H9 (cell line): ENCODE measurements around the gene MDH2. TPM values are rescaled to one million over a fixed set of nuclear protein-coding genes. Genes with fewer than 3 reads are reported as not detected.

Source experiments
- DNase-seq: peaks from one replicate; pipeline ENCODE4 v3.0.0-alpha.2; 2017
- H2AFZ ChIP-seq: one replicate; pipeline ENCODE4 v1.6.1; 2013; ENCODE audit warnings: mild to moderate bottlenecking, low read length, control low read depth, moderate library complexity
- H2AK5ac ChIP-seq: 2 replicates; pipeline ENCODE4 v1.6.1; 2013; ENCODE audit warnings: low read length, control low read depth, mixed read lengths; ENCODE audit not compliant: insufficient read length
- H2BK120ac ChIP-seq: one replicate; pipeline ENCODE4 v1.6.1; 2013; ENCODE audit warnings: low read depth, mild to moderate bottlenecking, low read length, control low read depth, inconsistent platforms; ENCODE audit not compliant: poor library complexity, severe bottlenecking
- H2BK12ac ChIP-seq: 2 replicates; pipeline ENCODE4 v1.6.1; 2013; ENCODE audit warnings: low read length, control low read depth, mixed read lengths, low read depth; ENCODE audit not compliant: insufficient read length
- H2BK15ac ChIP-seq: 2 replicates; pipeline ENCODE4 v1.6.1; 2013; ENCODE audit warnings: low read depth, low read length, control low read depth
- H2BK20ac ChIP-seq: one replicate; pipeline ENCODE4 v1.6.1; 2013; ENCODE audit warnings: low read depth, mild to moderate bottlenecking, low read length, control low read depth, inconsistent platforms; ENCODE audit not compliant: poor library complexity, severe bottlenecking
- H2BK5ac ChIP-seq: 2 replicates; pipeline ENCODE4 v1.6.1; 2013; ENCODE audit warnings: low read length, control low read depth, mixed read lengths; ENCODE audit not compliant: insufficient read length
- H3K14ac ChIP-seq: 2 replicates; pipeline ENCODE4 v1.6.1; 2013; ENCODE audit warnings: low read length, control low read depth; ENCODE audit not compliant: insufficient read depth
- H3K18ac ChIP-seq: 2 replicates; pipeline ENCODE4 v1.6.1; 2013; ENCODE audit warnings: low read depth, mild to moderate bottlenecking, mixed read lengths, low read length, control low read depth; ENCODE audit not compliant: insufficient read length
- H3K23ac ChIP-seq: 2 replicates; pipeline ENCODE4 v1.6.1; 2013; ENCODE audit warnings: low read length, control low read depth, mixed read lengths, low read depth; ENCODE audit not compliant: insufficient read length
- H3K23me2 ChIP-seq: 2 replicates; pipeline ENCODE4 v1.6.1; 2013; ENCODE audit warnings: low read depth, mild to moderate bottlenecking, mixed read lengths, low read length, control low read depth; ENCODE audit not compliant: insufficient read length, poor library complexity, severe bottlenecking
- H3K27ac ChIP-seq: 2 replicates; pipeline ENCODE4 v1.5.1; 2013; ENCODE audit warnings: low read length, control low read depth, mixed read lengths, low read depth; ENCODE audit not compliant: insufficient read length
- H3K27me3 ChIP-seq: 2 replicates; pipeline ENCODE4 v1.6.1; 2013; ENCODE audit warnings: low read length, control low read depth, inconsistent platforms; ENCODE audit not compliant: insufficient read depth
- H3K4ac ChIP-seq: 2 replicates; pipeline ENCODE4 v1.6.1; 2013; ENCODE audit warnings: low read depth, mild to moderate bottlenecking, control low read depth, inconsistent platforms, low read length, moderate library complexity
- H3K4me1 ChIP-seq: 2 replicates; pipeline ENCODE4 v1.6.1; 2013; ENCODE audit warnings: low read length, control low read depth, inconsistent platforms; ENCODE audit not compliant: insufficient read depth
- H3K4me2 ChIP-seq: 2 replicates; pipeline ENCODE4 v1.6.1; 2013; ENCODE audit warnings: low read length, control low read depth, mixed read lengths; ENCODE audit not compliant: insufficient read length, insufficient read depth
- H3K56ac ChIP-seq: 2 replicates; pipeline ENCODE4 v1.6.1; 2013; ENCODE audit warnings: low read depth, mild to moderate bottlenecking, mixed read lengths, low read length, control low read depth; ENCODE audit not compliant: insufficient read length
- H3K79me1 ChIP-seq: 2 replicates; pipeline ENCODE4 v1.6.1; 2013; ENCODE audit warnings: low read depth, mild to moderate bottlenecking, moderate library complexity, low read length, control low read depth, inconsistent platforms; ENCODE audit not compliant: insufficient read depth, poor library complexity, severe bottlenecking
- H3K79me2 ChIP-seq: 2 replicates; pipeline ENCODE4 v1.6.1; 2013; ENCODE audit warnings: low read length, control low read depth, inconsistent platforms; ENCODE audit not compliant: insufficient read depth
- H3K9ac ChIP-seq: 2 replicates; pipeline ENCODE4 v1.6.1; 2013; ENCODE audit warnings: low read length, control low read depth, mixed read lengths; ENCODE audit not compliant: insufficient read length; ENCODE audit errors: extremely low read depth
- H3K9me3 ChIP-seq: one replicate; pipeline ENCODE4 v1.6.1; 2013; ENCODE audit warnings: low read depth, low read length, inconsistent platforms; ENCODE audit not compliant: control insufficient read depth
- H3T11ph ChIP-seq: one replicate; pipeline ENCODE4 v1.6.1; 2013; ENCODE audit warnings: mild to moderate bottlenecking, low read length, control low read depth, inconsistent platforms
- H4K20me1 ChIP-seq: one replicate; pipeline ENCODE4 v1.6.1; 2013; ENCODE audit not compliant: control insufficient read depth, insufficient read length, insufficient read depth
- H4K5ac ChIP-seq: 2 replicates; pipeline ENCODE4 v1.6.1; 2013; ENCODE audit warnings: low read depth, mild to moderate bottlenecking, mixed read lengths, low read length, control low read depth; ENCODE audit not compliant: insufficient read length
- H4K8ac ChIP-seq: replicated peaks from 2 replicates; pipeline ENCODE4 v1.6.1; 2013; ENCODE audit warnings: low read length, control low read depth, mixed read lengths, low read depth; ENCODE audit not compliant: insufficient read length
- H4K91ac ChIP-seq: 2 replicates; pipeline ENCODE4 v1.6.1; 2013; ENCODE audit warnings: low read depth, mild to moderate bottlenecking, moderate library complexity, mixed read lengths, low read length, control low read depth; ENCODE audit not compliant: insufficient read length
- H3K27ac Mint-ChIP-seq, 3 experiments: 2 replicates in 2 of 3; 3 replicates in 1 of 3; pipeline ENCODE4 v1.8.0; 2020 to 2021; ENCODE audit warnings: mixed read lengths in 3 of 3, mild to moderate bottlenecking in 1 of 3, moderate library complexity in 1 of 3
- H3K27me3 Mint-ChIP-seq: 2 replicates; pipeline ENCODE4 v1.8.0; 2021; ENCODE audit warnings: low read depth, mild to moderate bottlenecking, moderate library complexity, mixed read lengths
- H3K36me3 Mint-ChIP-seq, 3 experiments: 2 replicates in 2 of 3; 3 replicates in 1 of 3; pipeline ENCODE4 v1.8.0; 2020 to 2021; ENCODE audit warnings: low read depth in 3 of 3, mixed read lengths in 3 of 3; ENCODE audit not compliant: insufficient read depth in 1 of 3
- H3K4me1 Mint-ChIP-seq, 2 experiments: 2 replicates each; pipeline ENCODE4 v1.8.0; 2020; ENCODE audit warnings: mixed read lengths in 2 of 2
- H3K4me3 Mint-ChIP-seq, 2 experiments: 2 replicates in 1 of 2; 3 replicates in 1 of 2; pipeline ENCODE4 v1.8.0; 2020 to 2021; ENCODE audit warnings: mild to moderate bottlenecking in 2 of 2, mixed read lengths in 2 of 2, moderate library complexity in 1 of 2
- H3K9me3 Mint-ChIP-seq, 2 experiments: 2 replicates in 1 of 2; 3 replicates in 1 of 2; pipeline ENCODE4 v1.8.0; 2020; ENCODE audit warnings: mild to moderate bottlenecking in 2 of 2, mixed read lengths in 2 of 2, moderate library complexity in 1 of 2
- WGBS: extraction: QIAGEN DNeasy Blood & Tissue Kit; methylation state at CpG from one replicate; pipeline ENCODE4 v1.1.7; 2013; ENCODE audit warnings: missing lambda C conversion rate, low lambda C conversion rate, mixed read lengths; ENCODE audit not compliant: insufficient read length; ENCODE audit errors: extremely low coverage; 5-methylcytosine and 5-hydroxymethylcytosine counted together
- total RNA-seq: library from RNA; stranded (reverse); gene quantifications from 2 replicates; pipeline ENCODE4 v1.2.1, GENCODE V29; 2021
- TF ChIP-seq, protein P1 (sequence below): fragments of 200-600 bp; sonication (generic); conservative IDR thresholded peaks from 3 replicates; pipeline ENCODE4 v1.8.0; 2021; ENCODE audit warnings: antibody characterized with exemption, mild to moderate bottlenecking

The MDH2 gene
- total RNA-seq, 1 experiment from 2014 or later, result 260 TPM

GRCh38 chr7:76057103-76057812 lies 9.4 kb downstream of the MDH2 start:
- no peaks in the 10 kb centered on the region for H3K4me1 ChIP-seq
- Mint-ChIP-seq H3K9me3 (no peaks in the 10 kb centered on the region), H3K36me3 (peaks cover 44 to 66% (median 64%) of the 10 kb centered on the region in 3 experiments; a peak in 6 of 7 replicates), H3K27ac (peak overlapping the region in 2 of 3 experiments; percentile 55 to 75; a peak in 1 of 7 replicates), H3K27me3 (no peaks in the 10 kb centered on the region), H3K4me3 (no peak overlapping the region), H3K4me1 (peaks cover 0 to 5% of the 10 kb centered on the region in 2 experiments; a peak in 2 of 4 replicates)
- no peak overlapping the region for H3K9ac ChIP-seq
- H3K56ac ChIP-seq, result no peak overlapping the region
- DNase-seq, result no peak
- no peak overlapping the region for H4K5ac ChIP-seq
- peaks cover 5% of the 10 kb centered on the region for H3K79me1 ChIP-seq
- no peak overlapping the region for H4K91ac ChIP-seq
- no peak overlapping the region for H2BK20ac ChIP-seq
- no peak overlapping the region for H2BK15ac ChIP-seq
- no peak overlapping the region for H3K27ac ChIP-seq
- H3K23ac ChIP-seq, result no peak overlapping the region
- no peaks in the 10 kb centered on the region for H3K27me3 ChIP-seq
- H3K18ac ChIP-seq, result no peak overlapping the region
- no peak overlapping the region for H2BK120ac ChIP-seq
- no peak overlapping the region for H2AFZ ChIP-seq
- peaks cover 6% of the 10 kb centered on the region; the same call in 1 of the 2 replicates for H3K79me2 ChIP-seq
- H3K14ac ChIP-seq, result no peak overlapping the region
- H2BK12ac ChIP-seq, result no peak overlapping the region
- no CpG with 5 or more reads among the region's 18 CpGs for WGBS
- no peak overlapping the region for H3K4ac ChIP-seq
- H2BK5ac ChIP-seq, result no peak overlapping the region
- H4K20me1 ChIP-seq, result no peaks in the 10 kb centered on the region
- no peaks in the 10 kb centered on the region for H3K9me3 ChIP-seq
- H3T11ph ChIP-seq, result no peak overlapping the region
- H4K8ac ChIP-seq, result no peak overlapping the region
- no peaks in the 10 kb centered on the region for H3K23me2 ChIP-seq
- no peak overlapping the region for H3K4me2 ChIP-seq
- H2AK5ac ChIP-seq, result no peak overlapping the region
- TF ChIP-seq, protein P1, sequence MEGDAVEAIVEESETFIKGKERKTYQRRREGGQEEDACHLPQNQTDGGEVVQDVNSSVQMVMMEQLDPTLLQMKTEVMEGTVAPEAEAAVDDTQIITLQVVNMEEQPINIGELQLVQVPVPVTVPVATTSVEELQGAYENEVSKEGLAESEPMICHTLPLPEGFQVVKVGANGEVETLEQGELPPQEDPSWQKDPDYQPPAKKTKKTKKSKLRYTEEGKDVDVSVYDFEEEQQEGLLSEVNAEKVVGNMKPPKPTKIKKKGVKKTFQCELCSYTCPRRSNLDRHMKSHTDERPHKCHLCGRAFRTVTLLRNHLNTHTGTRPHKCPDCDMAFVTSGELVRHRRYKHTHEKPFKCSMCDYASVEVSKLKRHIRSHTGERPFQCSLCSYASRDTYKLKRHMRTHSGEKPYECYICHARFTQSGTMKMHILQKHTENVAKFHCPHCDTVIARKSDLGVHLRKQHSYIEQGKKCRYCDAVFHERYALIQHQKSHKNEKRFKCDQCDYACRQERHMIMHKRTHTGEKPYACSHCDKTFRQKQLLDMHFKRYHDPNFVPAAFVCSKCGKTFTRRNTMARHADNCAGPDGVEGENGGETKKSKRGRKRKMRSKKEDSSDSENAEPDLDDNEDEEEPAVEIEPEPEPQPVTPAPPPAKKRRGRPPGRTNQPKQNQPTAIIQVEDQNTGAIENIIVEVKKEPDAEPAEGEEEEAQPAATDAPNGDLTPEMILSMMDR, result no peak
